ENCODE measurements around the gene EME2.

The EME2 gene

DNA sequence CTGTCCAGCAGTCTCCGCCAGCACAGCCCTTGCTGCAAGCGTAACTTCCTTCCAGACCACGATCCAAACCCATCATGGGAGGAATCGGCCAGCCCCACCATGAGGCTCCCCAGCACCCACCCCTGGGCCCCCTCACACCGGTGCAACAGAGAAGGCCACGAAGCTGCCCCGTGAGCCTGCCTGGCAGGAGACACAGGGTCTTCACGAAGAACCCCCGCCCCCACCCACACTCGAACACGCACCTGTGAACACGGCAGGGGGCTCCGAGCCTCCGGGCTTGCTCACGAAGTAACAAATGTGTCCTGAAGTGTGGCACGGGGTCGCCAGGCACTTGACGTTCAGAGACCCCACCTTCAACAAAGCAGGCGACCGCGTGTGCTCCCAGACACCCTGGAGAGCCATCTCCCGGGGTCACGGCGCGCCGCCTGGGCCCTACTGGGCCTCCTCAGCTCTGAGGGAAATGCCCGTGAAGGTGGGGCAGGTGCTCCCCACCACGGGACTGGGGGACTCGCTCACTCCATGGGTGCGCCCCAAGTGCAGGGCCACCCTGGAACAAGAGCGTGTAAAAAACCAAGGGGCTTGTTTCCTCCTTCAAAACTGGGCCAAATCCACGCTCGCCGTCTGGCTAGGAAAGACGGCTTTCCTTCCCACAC is 46.4 kb downstream of the EME2 start:
- H4K8ac ChIP-seq (ENCODE audit: low read length): no peak overlapping the region
- no peak overlapping the region for H3K4me2 ChIP-seq (ENCODE audit: low read length, poor library complexity, severe bottlenecking)
- no peak overlapping the region for H3K4me3 ChIP-seq (ENCODE audit: insufficient read depth in 1 of 2, low read depth in 1 of 2, low read length in 2 of 2)
- H3K4me1 ChIP-seq (ENCODE audit: control insufficient read depth, insufficient read depth, low read depth, low read length): peaks cover 3% of the 10 kb centered on the region
- peaks cover 38 to 72% of the 10 kb centered on the region in 2 experiments for H3K36me3 ChIP-seq (ENCODE audit: control insufficient read depth in 1 of 2, insufficient read depth in 2 of 2, low read depth in 1 of 2, low read length in 2 of 2)
- no peaks in the 10 kb centered on the region for H3K27me3 ChIP-seq (ENCODE audit: control insufficient read depth in 1 of 2, insufficient read depth in 1 of 2, low read length in 2 of 2)
- no peak overlapping the region for H3K23ac ChIP-seq (ENCODE audit: low read length in 2 of 2)
- no peak overlapping the region for H2AFZ ChIP-seq (ENCODE audit: low read depth, low read length)
- 97% methylated on average over 35 of the region's 35 CpGs for WGBS
- H2BK12ac ChIP-seq (ENCODE audit: low read length in 2 of 2): no peak overlapping the region
- no peak overlapping the region for H2BK120ac ChIP-seq (ENCODE audit: low read depth, low read length)
- peaks cover 39% of the 10 kb centered on the region for H3K79me1 ChIP-seq (replicated peaks; ENCODE audit: low read length, poor library complexity, severe bottlenecking)
- no peak overlapping the region for H3K18ac ChIP-seq (ENCODE audit: low read depth in 1 of 2, low read length in 2 of 2)
- H2BK15ac ChIP-seq (ENCODE audit: low read depth, poor library complexity, severe bottlenecking): no peak overlapping the region
- DNase-seq: no peak
- H3K4ac ChIP-seq (ENCODE audit: low read depth in 1 of 2, low read length in 2 of 2): no peak overlapping the region
- H3K9ac ChIP-seq (ENCODE audit: low read length): no peak overlapping the region
- no peak overlapping the region for H2BK5ac ChIP-seq (ENCODE audit: low read depth, low read length, poor library complexity, severe bottlenecking)
- H3K9me3 ChIP-seq (ENCODE audit: control insufficient read depth, low read length): no peaks in the 10 kb centered on the region
- no peak overlapping the region for H3K27ac ChIP-seq (ENCODE audit: low read length, poor library complexity, severe bottlenecking)
- no peak overlapping the region for H2AK5ac ChIP-seq (ENCODE audit: low read length, severe bottlenecking)
- H4K91ac ChIP-seq (ENCODE audit: low read length): no peak overlapping the region
- H3K14ac ChIP-seq (ENCODE audit: low read length in 2 of 2): no peak overlapping the region

DNA sequence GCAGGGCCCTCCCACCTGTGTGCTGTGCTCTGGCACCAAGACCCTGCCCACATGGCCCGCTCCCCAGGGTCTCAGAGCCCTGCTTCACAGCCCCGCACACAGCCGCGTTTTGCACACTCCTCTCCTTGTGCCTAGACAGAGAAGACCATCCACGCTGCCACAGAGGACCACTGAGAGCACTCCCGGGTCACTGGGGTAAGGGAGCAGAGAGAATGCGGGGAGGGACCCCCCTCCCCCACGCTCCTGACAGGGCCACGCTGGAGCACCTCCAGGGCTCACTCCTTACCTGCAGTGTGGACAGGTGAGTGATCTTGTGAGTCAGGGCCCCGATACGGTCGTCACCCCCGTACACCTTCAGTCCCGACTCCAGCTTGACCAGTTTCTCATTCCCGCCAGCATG is 47.0 kb downstream of the EME2 start:
- H4K91ac ChIP-seq (ENCODE audit: low read length): no peak overlapping the region
- no peak for DNase-seq
- no peak overlapping the region for H2BK15ac ChIP-seq (ENCODE audit: low read depth, poor library complexity, severe bottlenecking)
- no peak overlapping the region for H2BK120ac ChIP-seq (ENCODE audit: low read depth, low read length)
- H2BK12ac ChIP-seq (ENCODE audit: low read length in 2 of 2): no peak overlapping the region
- 96% methylated on average over 15 of the region's 15 CpGs for WGBS
- no peak overlapping the region for H3K14ac ChIP-seq (ENCODE audit: low read length in 2 of 2)
- H3K27me3 ChIP-seq (ENCODE audit: control insufficient read depth in 1 of 2, insufficient read depth in 1 of 2, low read length in 2 of 2): no peaks in the 10 kb centered on the region
- H3K9ac ChIP-seq (ENCODE audit: low read length): no peak overlapping the region
- H4K8ac ChIP-seq (ENCODE audit: low read length): no peak overlapping the region
- H3K9me3 ChIP-seq (ENCODE audit: control insufficient read depth, low read length): no peaks in the 10 kb centered on the region
- H2BK5ac ChIP-seq (ENCODE audit: low read depth, low read length, poor library complexity, severe bottlenecking): no peak overlapping the region
- H3K18ac ChIP-seq (ENCODE audit: low read depth in 1 of 2, low read length in 2 of 2): no peak overlapping the region
- no peak overlapping the region for H3K4ac ChIP-seq (ENCODE audit: low read depth in 1 of 2, low read length in 2 of 2)
- no peak overlapping the region for H3K23ac ChIP-seq (ENCODE audit: low read length in 2 of 2)
- H2AK5ac ChIP-seq (ENCODE audit: low read length, severe bottlenecking): no peak overlapping the region
- no peak overlapping the region for H3K4me2 ChIP-seq (ENCODE audit: low read length, poor library complexity, severe bottlenecking)
- H2AFZ ChIP-seq (ENCODE audit: low read depth, low read length): no peak overlapping the region
- H3K4me3 ChIP-seq (ENCODE audit: insufficient read depth in 1 of 2, low read depth in 1 of 2, low read length in 2 of 2): no peak overlapping the region
- peaks cover 37 to 72% of the 10 kb centered on the region in 2 experiments for H3K36me3 ChIP-seq (ENCODE audit: control insufficient read depth in 1 of 2, insufficient read depth in 2 of 2, low read depth in 1 of 2, low read length in 2 of 2)
- H3K4me1 ChIP-seq (ENCODE audit: control insufficient read depth, insufficient read depth, low read depth, low read length): peaks cover 3% of the 10 kb centered on the region
- peaks cover 39% of the 10 kb centered on the region for H3K79me1 ChIP-seq (replicated peaks; ENCODE audit: low read length, poor library complexity, severe bottlenecking)
- no peak overlapping the region for H3K27ac ChIP-seq (ENCODE audit: low read length, poor library complexity, severe bottlenecking)

DNA sequence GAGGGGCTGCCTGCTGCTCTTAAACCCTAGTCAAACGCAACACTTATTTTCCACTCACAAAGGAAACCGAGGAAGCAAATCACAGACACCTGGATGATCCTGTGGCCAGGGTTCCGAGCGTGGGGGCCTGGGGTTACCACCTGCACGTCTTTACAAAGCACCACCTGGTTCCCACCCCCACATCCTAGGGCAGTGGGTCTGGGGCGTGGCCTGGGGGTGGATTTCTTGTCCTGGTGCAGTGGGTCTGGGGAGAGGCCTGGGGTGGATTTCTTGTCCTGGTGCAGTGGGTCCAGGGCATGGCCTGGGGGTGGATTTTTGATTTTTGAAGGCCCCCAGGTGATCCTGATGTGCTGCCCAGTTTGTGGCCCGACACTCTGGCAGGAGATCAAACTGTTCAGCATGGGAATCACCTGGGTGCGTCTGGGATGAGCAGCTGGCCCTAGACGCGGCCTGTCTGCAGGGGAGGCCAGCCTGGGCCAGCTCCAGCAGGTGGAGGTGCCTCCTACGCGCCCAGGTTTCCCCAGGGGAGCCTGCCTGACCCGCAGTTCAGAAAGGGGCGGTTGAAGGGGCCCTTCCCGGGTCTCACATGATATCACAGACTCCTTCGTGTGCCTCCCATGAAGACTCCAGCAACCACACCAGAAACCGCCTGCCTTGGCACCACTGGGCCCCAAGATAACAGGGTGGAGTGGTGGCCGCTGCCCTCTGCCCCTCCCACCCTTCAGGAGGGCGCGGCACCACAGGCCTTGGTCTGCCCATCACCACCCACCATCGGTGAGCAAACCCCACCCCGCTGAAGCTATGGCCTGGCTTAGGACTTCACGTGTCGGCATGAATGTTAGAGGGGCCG is 47.7 kb downstream of the EME2 start:
- Histone ChIP-seq H3K9me3 (ENCODE audit: control insufficient read depth, low read length) (no peaks in the 10 kb centered on the region), H3K4me1 (ENCODE audit: control insufficient read depth, insufficient read depth, low read depth, low read length) (peaks cover 6% of the 10 kb centered on the region), H2AK5ac (ENCODE audit: low read length, severe bottlenecking) (no peak overlapping the region), H3K36me3 (ENCODE audit: control insufficient read depth in 1 of 2, insufficient read depth in 2 of 2, low read depth in 1 of 2, low read length in 2 of 2) (peaks cover 32 to 71% of the 10 kb centered on the region in 2 experiments), H3K4me3 (ENCODE audit: insufficient read depth in 1 of 2, low read depth in 1 of 2, low read length in 2 of 2) (no peak overlapping the region), H2BK120ac (ENCODE audit: low read depth, low read length) (no peak overlapping the region), H2BK12ac (ENCODE audit: low read length in 2 of 2) (no peak overlapping the region), H3K14ac (ENCODE audit: low read length in 2 of 2) (no peak overlapping the region), H3K79me1 (replicated peaks; ENCODE audit: low read length, poor library complexity, severe bottlenecking) (peaks cover 41% of the 10 kb centered on the region), H4K91ac (ENCODE audit: low read length) (no peak overlapping the region), H3K27ac (ENCODE audit: low read length, poor library complexity, severe bottlenecking) (no peak overlapping the region), H3K27me3 (ENCODE audit: control insufficient read depth in 1 of 2, insufficient read depth in 1 of 2, low read length in 2 of 2) (no peaks in the 10 kb centered on the region), H3K23ac (ENCODE audit: low read length in 2 of 2) (no peak overlapping the region), H2AFZ (ENCODE audit: low read depth, low read length) (no peak overlapping the region), H4K8ac (ENCODE audit: low read length) (no peak overlapping the region), H3K18ac (ENCODE audit: low read depth in 1 of 2, low read length in 2 of 2) (no peak overlapping the region), H3K4ac (ENCODE audit: low read depth in 1 of 2, low read length in 2 of 2) (no peak overlapping the region), H3K9ac (ENCODE audit: low read length) (no peak overlapping the region), H2BK5ac (ENCODE audit: low read depth, low read length, poor library complexity, severe bottlenecking) (no peak overlapping the region), H2BK15ac (ENCODE audit: low read depth, poor library complexity, severe bottlenecking) (no peak overlapping the region), H3K4me2 (ENCODE audit: low read length, poor library complexity, severe bottlenecking) (no peak overlapping the region)
- no peak for DNase-seq
- 94% methylated on average over 25 of the region's 25 CpGs for WGBS

DNA sequence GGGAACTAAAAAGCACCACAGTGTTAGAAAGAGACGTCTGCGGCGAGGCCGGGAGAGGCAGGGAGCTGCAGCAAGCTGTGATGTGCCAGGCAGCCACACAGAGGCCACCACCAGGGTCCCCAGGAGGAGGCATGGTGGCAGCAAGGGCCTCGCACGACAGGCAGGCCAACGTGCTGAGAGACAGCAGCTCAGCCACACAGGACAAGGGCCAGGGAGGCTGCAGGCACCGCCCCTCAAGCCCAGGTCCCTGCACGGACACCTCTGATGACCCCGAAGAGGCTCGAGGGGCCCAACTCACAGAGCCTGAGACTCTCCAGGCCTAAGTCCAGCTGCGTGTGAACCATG is 48.3 kb downstream of the EME2 start:
- Histone ChIP-seq H3K14ac (ENCODE audit: low read length in 2 of 2) (no peak overlapping the region), H2BK5ac (ENCODE audit: low read depth, low read length, poor library complexity, severe bottlenecking) (no peak overlapping the region), H3K4me1 (ENCODE audit: control insufficient read depth, insufficient read depth, low read depth, low read length) (peaks cover 12% of the 10 kb centered on the region), H4K91ac (ENCODE audit: low read length) (no peak overlapping the region), H3K23ac (ENCODE audit: low read length in 2 of 2) (no peak overlapping the region), H2AFZ (ENCODE audit: low read depth, low read length) (no peak overlapping the region), H3K36me3 (ENCODE audit: control insufficient read depth in 1 of 2, insufficient read depth in 2 of 2, low read depth in 1 of 2, low read length in 2 of 2) (peaks cover 28 to 68% of the 10 kb centered on the region in 2 experiments), H3K4me3 (ENCODE audit: insufficient read depth in 1 of 2, low read depth in 1 of 2, low read length in 2 of 2) (no peak overlapping the region), H4K8ac (ENCODE audit: low read length) (no peak overlapping the region), H3K27me3 (ENCODE audit: control insufficient read depth in 1 of 2, insufficient read depth in 1 of 2, low read length in 2 of 2) (no peaks in the 10 kb centered on the region), H3K27ac (ENCODE audit: low read length, poor library complexity, severe bottlenecking) (no peak overlapping the region), H2BK120ac (ENCODE audit: low read depth, low read length) (no peak overlapping the region), H3K9me3 (ENCODE audit: control insufficient read depth, low read length) (no peaks in the 10 kb centered on the region), H2BK12ac (ENCODE audit: low read length in 2 of 2) (no peak overlapping the region), H3K79me1 (replicated peaks; ENCODE audit: low read length, poor library complexity, severe bottlenecking) (peaks cover 43% of the 10 kb centered on the region), H2AK5ac (ENCODE audit: low read length, severe bottlenecking) (no peak overlapping the region), H3K4ac (ENCODE audit: low read depth in 1 of 2, low read length in 2 of 2) (no peak overlapping the region), H3K18ac (ENCODE audit: low read depth in 1 of 2, low read length in 2 of 2) (no peak overlapping the region), H2BK15ac (ENCODE audit: low read depth, poor library complexity, severe bottlenecking) (no peak overlapping the region), H3K9ac (ENCODE audit: low read length) (no peak overlapping the region), H3K4me2 (ENCODE audit: low read length, poor library complexity, severe bottlenecking) (no peak overlapping the region)
- 92% methylated on average over 12 of the region's 12 CpGs for WGBS
- no peak for DNase-seq
